H9 (cell line): ENCODE measurements around the gene ATP8A2. TPM values are rescaled to one million over a fixed set of nuclear protein-coding genes. Genes with fewer than 3 reads are reported as not detected.

Experiments used
- DNase-seq: peaks from one replicate; pipeline ENCODE4 v3.0.0-alpha.2; 2017
- H2AFZ ChIP-seq: one replicate; pipeline ENCODE4 v1.6.1; 2013; ENCODE audit warnings: mild to moderate bottlenecking, low read length, control low read depth, moderate library complexity
- H2AK5ac ChIP-seq: 2 replicates; pipeline ENCODE4 v1.6.1; 2013; ENCODE audit warnings: low read length, control low read depth, mixed read lengths; ENCODE audit not compliant: insufficient read length
- H2BK120ac ChIP-seq: one replicate; pipeline ENCODE4 v1.6.1; 2013; ENCODE audit warnings: low read depth, mild to moderate bottlenecking, low read length, control low read depth, inconsistent platforms; ENCODE audit not compliant: poor library complexity, severe bottlenecking
- H2BK12ac ChIP-seq: 2 replicates; pipeline ENCODE4 v1.6.1; 2013; ENCODE audit warnings: low read length, control low read depth, mixed read lengths, low read depth; ENCODE audit not compliant: insufficient read length
- H2BK15ac ChIP-seq: 2 replicates; pipeline ENCODE4 v1.6.1; 2013; ENCODE audit warnings: low read depth, low read length, control low read depth
- H2BK20ac ChIP-seq: one replicate; pipeline ENCODE4 v1.6.1; 2013; ENCODE audit warnings: low read depth, mild to moderate bottlenecking, low read length, control low read depth, inconsistent platforms; ENCODE audit not compliant: poor library complexity, severe bottlenecking
- H2BK5ac ChIP-seq: 2 replicates; pipeline ENCODE4 v1.6.1; 2013; ENCODE audit warnings: low read length, control low read depth, mixed read lengths; ENCODE audit not compliant: insufficient read length
- H3K14ac ChIP-seq: 2 replicates; pipeline ENCODE4 v1.6.1; 2013; ENCODE audit warnings: low read length, control low read depth; ENCODE audit not compliant: insufficient read depth
- H3K18ac ChIP-seq: 2 replicates; pipeline ENCODE4 v1.6.1; 2013; ENCODE audit warnings: low read depth, mild to moderate bottlenecking, mixed read lengths, low read length, control low read depth; ENCODE audit not compliant: insufficient read length
- H3K23ac ChIP-seq: 2 replicates; pipeline ENCODE4 v1.6.1; 2013; ENCODE audit warnings: low read length, control low read depth, mixed read lengths, low read depth; ENCODE audit not compliant: insufficient read length
- H3K23me2 ChIP-seq: 2 replicates; pipeline ENCODE4 v1.6.1; 2013; ENCODE audit warnings: low read depth, mild to moderate bottlenecking, mixed read lengths, low read length, control low read depth; ENCODE audit not compliant: insufficient read length, poor library complexity, severe bottlenecking
- H3K27ac ChIP-seq: 2 replicates; pipeline ENCODE4 v1.5.1; 2013; ENCODE audit warnings: low read length, control low read depth, mixed read lengths, low read depth; ENCODE audit not compliant: insufficient read length
- H3K27me3 ChIP-seq: 2 replicates; pipeline ENCODE4 v1.6.1; 2013; ENCODE audit warnings: low read length, control low read depth, inconsistent platforms; ENCODE audit not compliant: insufficient read depth
- H3K4ac ChIP-seq: 2 replicates; pipeline ENCODE4 v1.6.1; 2013; ENCODE audit warnings: low read depth, mild to moderate bottlenecking, control low read depth, inconsistent platforms, low read length, moderate library complexity
- H3K4me1 ChIP-seq: 2 replicates; pipeline ENCODE4 v1.6.1; 2013; ENCODE audit warnings: low read length, control low read depth, inconsistent platforms; ENCODE audit not compliant: insufficient read depth
- H3K4me2 ChIP-seq: 2 replicates; pipeline ENCODE4 v1.6.1; 2013; ENCODE audit warnings: low read length, control low read depth, mixed read lengths; ENCODE audit not compliant: insufficient read length, insufficient read depth
- H3K56ac ChIP-seq: 2 replicates; pipeline ENCODE4 v1.6.1; 2013; ENCODE audit warnings: low read depth, mild to moderate bottlenecking, mixed read lengths, low read length, control low read depth; ENCODE audit not compliant: insufficient read length
- H3K79me1 ChIP-seq: 2 replicates; pipeline ENCODE4 v1.6.1; 2013; ENCODE audit warnings: low read depth, mild to moderate bottlenecking, moderate library complexity, low read length, control low read depth, inconsistent platforms; ENCODE audit not compliant: insufficient read depth, poor library complexity, severe bottlenecking
- H3K79me2 ChIP-seq: 2 replicates; pipeline ENCODE4 v1.6.1; 2013; ENCODE audit warnings: low read length, control low read depth, inconsistent platforms; ENCODE audit not compliant: insufficient read depth
- H3K9ac ChIP-seq: 2 replicates; pipeline ENCODE4 v1.6.1; 2013; ENCODE audit warnings: low read length, control low read depth, mixed read lengths; ENCODE audit not compliant: insufficient read length; ENCODE audit errors: extremely low read depth
- H3K9me3 ChIP-seq: one replicate; pipeline ENCODE4 v1.6.1; 2013; ENCODE audit warnings: low read depth, low read length, inconsistent platforms; ENCODE audit not compliant: control insufficient read depth
- H3T11ph ChIP-seq: one replicate; pipeline ENCODE4 v1.6.1; 2013; ENCODE audit warnings: mild to moderate bottlenecking, low read length, control low read depth, inconsistent platforms
- H4K20me1 ChIP-seq: one replicate; pipeline ENCODE4 v1.6.1; 2013; ENCODE audit not compliant: control insufficient read depth, insufficient read length, insufficient read depth
- H4K5ac ChIP-seq: 2 replicates; pipeline ENCODE4 v1.6.1; 2013; ENCODE audit warnings: low read depth, mild to moderate bottlenecking, mixed read lengths, low read length, control low read depth; ENCODE audit not compliant: insufficient read length
- H4K8ac ChIP-seq: replicated peaks from 2 replicates; pipeline ENCODE4 v1.6.1; 2013; ENCODE audit warnings: low read length, control low read depth, mixed read lengths, low read depth; ENCODE audit not compliant: insufficient read length
- H4K91ac ChIP-seq: 2 replicates; pipeline ENCODE4 v1.6.1; 2013; ENCODE audit warnings: low read depth, mild to moderate bottlenecking, moderate library complexity, mixed read lengths, low read length, control low read depth; ENCODE audit not compliant: insufficient read length
- H3K27ac Mint-ChIP-seq, 3 experiments: 2 replicates in 2 of 3; 3 replicates in 1 of 3; pipeline ENCODE4 v1.8.0; 2020 to 2021; ENCODE audit warnings: mixed read lengths in 3 of 3, mild to moderate bottlenecking in 1 of 3, moderate library complexity in 1 of 3
- H3K27me3 Mint-ChIP-seq: 2 replicates; pipeline ENCODE4 v1.8.0; 2021; ENCODE audit warnings: low read depth, mild to moderate bottlenecking, moderate library complexity, mixed read lengths
- H3K36me3 Mint-ChIP-seq, 3 experiments: 2 replicates in 2 of 3; 3 replicates in 1 of 3; pipeline ENCODE4 v1.8.0; 2020 to 2021; ENCODE audit warnings: low read depth in 3 of 3, mixed read lengths in 3 of 3; ENCODE audit not compliant: insufficient read depth in 1 of 3
- H3K4me1 Mint-ChIP-seq, 2 experiments: 2 replicates each; pipeline ENCODE4 v1.8.0; 2020; ENCODE audit warnings: mixed read lengths in 2 of 2
- H3K4me3 Mint-ChIP-seq, 2 experiments: 2 replicates in 1 of 2; 3 replicates in 1 of 2; pipeline ENCODE4 v1.8.0; 2020 to 2021; ENCODE audit warnings: mild to moderate bottlenecking in 2 of 2, mixed read lengths in 2 of 2, moderate library complexity in 1 of 2
- H3K9me3 Mint-ChIP-seq, 2 experiments: 2 replicates in 1 of 2; 3 replicates in 1 of 2; pipeline ENCODE4 v1.8.0; 2020; ENCODE audit warnings: mild to moderate bottlenecking in 2 of 2, mixed read lengths in 2 of 2, moderate library complexity in 1 of 2
- CTCF ChIP-seq: fragments of 200-600 bp; sonication (generic); conservative IDR thresholded peaks from 3 replicates; pipeline ENCODE4 v1.8.0; 2021; ENCODE audit warnings: antibody characterized with exemption, mild to moderate bottlenecking
- WGBS: extraction: QIAGEN DNeasy Blood & Tissue Kit; methylation state at CpG from one replicate; pipeline ENCODE4 v1.1.7; 2013; ENCODE audit warnings: missing lambda C conversion rate, low lambda C conversion rate, mixed read lengths; ENCODE audit not compliant: insufficient read length; ENCODE audit errors: extremely low coverage; 5-methylcytosine and 5-hydroxymethylcytosine counted together
- total RNA-seq: library from RNA; stranded (reverse); gene quantifications from 2 replicates; pipeline ENCODE4 v1.2.1, GENCODE V29; 2021

ATP8A2 gene
- total RNA-seq, 1 experiment from 2014 or later, result 18.2 TPM

GRCh38 chr13:26007261-26008125 is 635.7 kb downstream of the ATP8A2 start:
- peaks cover 8 to 11% of the 10 kb centered on the region in 2 experiments; a peak in 4 of 5 replicates for H3K9me3 Mint-ChIP-seq
- no peak overlapping the region for H2AFZ ChIP-seq
- no CpG with 5 or more reads among the region's 1 CpG for WGBS

More at GRCh38 chr13:26007261-26008125, 635.7 kb downstream of the ATP8A2 start:
- no peaks in the 10 kb centered on the region for H4K20me1 ChIP-seq
- H3K9me3 ChIP-seq, result no peaks in the 10 kb centered on the region
- no peak overlapping the region for H3K4ac ChIP-seq
- H3K79me2 ChIP-seq, result no peaks in the 10 kb centered on the region
- no peak overlapping the region for H3K56ac ChIP-seq
- Mint-ChIP-seq H3K27me3 (no peaks in the 10 kb centered on the region), H3K27ac (no peak overlapping the region), H3K4me3 (no peak overlapping the region), H3K4me1 (peaks cover 7 to 10% of the 10 kb centered on the region in 2 experiments), H3K36me3 (peaks cover 0 to 13% (median 2%) of the 10 kb centered on the region in 3 experiments; a peak in 3 of 7 replicates)
- no peak overlapping the region for H2BK120ac ChIP-seq
- H2AK5ac ChIP-seq, result no peak overlapping the region
- no peak overlapping the region for H2BK5ac ChIP-seq
- H4K5ac ChIP-seq, result no peak overlapping the region
- H3K79me1 ChIP-seq, result no peaks in the 10 kb centered on the region
- no peak overlapping the region for H4K91ac ChIP-seq
- no peak overlapping the region for H3K27ac ChIP-seq
- no peak for DNase-seq
- H3K14ac ChIP-seq, result no peak overlapping the region
- no peak overlapping the region for H2BK12ac ChIP-seq
- H3K23me2 ChIP-seq, result no peaks in the 10 kb centered on the region
- H2BK20ac ChIP-seq, result no peak overlapping the region
- no peak overlapping the region for H3K18ac ChIP-seq
- no peak overlapping the region for H3K4me2 ChIP-seq
- no peaks in the 10 kb centered on the region for H3K4me1 ChIP-seq
- no peaks in the 10 kb centered on the region for H3K27me3 ChIP-seq
- no peak for TF ChIP-seq CTCF
- no peak overlapping the region for H2BK15ac ChIP-seq
- no peak overlapping the region for H3K23ac ChIP-seq
- no peak overlapping the region for H3T11ph ChIP-seq
- no peak overlapping the region for H4K8ac ChIP-seq
- H3K9ac ChIP-seq, result no peak overlapping the region
